ENCODE results near the gene MPRIP.

The MPRIP gene

GRCh38 chr17:17196776-17197175 lies 154.5 kb downstream of the MPRIP start:
- no peak for TF ChIP-seq CTCF (IDR thresholded peaks at IDR 0.05)
- Histone ChIP-seq H3K27ac (no peak overlapping the region), H3K4me3 (no peak overlapping the region)
- DNase-seq (ENCODE audit: low spot score): no peak

- no peak for DNase-seq (ENCODE audit: low spot score)
- H3K4me3 ChIP-seq: no peak overlapping the region
- no peak for TF ChIP-seq CTCF (IDR thresholded peaks at IDR 0.05)
- no peak overlapping the region for H3K27ac ChIP-seq
These were observed 156.0 kb downstream of the MPRIP start for GRCh38 chr17:17198281-17198680.

- DNase-seq (ENCODE audit: low spot score): no peak
- no peak overlapping the region for H3K4me3 ChIP-seq
- H3K27ac ChIP-seq: no peak overlapping the region
- TF ChIP-seq CTCF (IDR thresholded peaks at IDR 0.05): no peak
These were observed 158.1 kb downstream of the MPRIP start for GRCh38 chr17:17200311-17200710.

GRCh38 chr17:17200831-17201230 lies 158.6 kb downstream of the MPRIP start:
- no peak for TF ChIP-seq CTCF (IDR thresholded peaks at IDR 0.05)
- Histone ChIP-seq H3K27ac (peak overlapping the region in 1 of 2 donors; percentile 23), H3K4me3 (no peak overlapping the region)
- DNase-seq (ENCODE audit: low spot score): no peak

GRCh38 chr17:17201271-17201670 lies 159.0 kb downstream of the MPRIP start:
- H3K27ac ChIP-seq: peak overlapping the region in 1 of 2 donors; percentile 23
- TF ChIP-seq CTCF (IDR thresholded peaks at IDR 0.05): no peak

GRCh38 chr17:17201907-17202306 lies 159.7 kb downstream of the MPRIP start:
- no peak for DNase-seq (ENCODE audit: low spot score)
- no peak overlapping the region for H3K4me3 ChIP-seq
- no peak for TF ChIP-seq CTCF (IDR thresholded peaks at IDR 0.05)
- H3K27ac ChIP-seq: peak overlapping the region in 1 of 2 donors; percentile 97

More at GRCh38 chr17:17201271-17201670, 159.0 kb downstream of the MPRIP start:
- no peak overlapping the region for H3K4me3 ChIP-seq
- no peak for DNase-seq (ENCODE audit: low spot score)

GRCh38 chr17:17203173-17203730 lies 161.0 kb downstream of the MPRIP start:
- no peak overlapping the region for H3K4me3 ChIP-seq
- no peak for DNase-seq (ENCODE audit: low spot score)
- TF ChIP-seq CTCF (IDR thresholded peaks at IDR 0.05): no peak
- H3K27ac ChIP-seq: peak overlapping the region; percentile 29 to 97
